Activated CD4-positive, CD25-positive, alpha-beta regulatory T cell treated with anti-CD3 and anti-CD28 coated beads, Interleukin-2, amount 50 U/mL, for 24 hours (primary cell): ENCODE data around the gene ARSJ.

ENCODE experiments used
- ATAC-seq, 2 donors: fragments of 150-1000 bp; cut with Tn5 transposase; one replicate each; pipeline ENCODE4 v1.10.0; 2021; ENCODE audit warnings: mild to moderate bottlenecking in 1 of 2, moderate library complexity in 1 of 2

The ARSJ gene

DNA sequence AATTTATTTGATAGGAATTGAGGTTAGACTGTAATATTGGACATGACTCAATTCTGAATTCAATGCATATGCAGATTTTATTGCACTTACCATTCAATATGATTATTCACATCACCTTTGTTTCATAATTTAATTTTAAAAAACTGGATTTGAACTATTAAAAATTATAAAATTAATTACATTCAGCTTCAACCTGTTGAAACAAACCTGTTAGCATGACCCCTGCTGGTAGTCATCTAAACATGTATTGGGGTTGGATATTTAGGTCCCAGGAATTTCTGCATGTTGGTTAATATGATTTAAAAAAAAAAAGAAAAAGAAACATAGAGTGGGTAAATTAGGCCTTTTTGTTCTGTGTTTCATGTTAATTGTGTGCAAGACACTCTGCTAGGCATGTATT is 85.9 kb downstream of the ARSJ start:
- no peak for ATAC-seq

DNA sequence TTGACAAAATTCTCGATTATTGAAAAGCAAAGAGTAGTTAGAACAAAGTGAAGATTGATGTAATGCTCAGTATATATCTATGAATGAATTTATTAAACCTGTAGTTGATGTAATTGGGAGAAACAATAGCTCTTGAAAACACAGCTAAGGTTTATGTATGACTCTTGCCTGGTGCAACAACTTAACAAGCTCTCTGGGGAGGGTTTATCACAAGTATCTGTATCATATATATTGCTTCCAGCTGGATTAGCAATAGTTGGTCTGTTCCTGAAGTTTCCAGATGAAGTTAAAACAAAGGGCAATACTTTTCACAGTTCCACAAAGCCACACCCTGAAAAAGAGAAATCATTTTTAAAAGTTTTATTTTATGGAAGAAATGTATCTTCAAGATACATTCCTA is 91.4 kb downstream of the ARSJ start:
- ATAC-seq: no peak

DNA sequence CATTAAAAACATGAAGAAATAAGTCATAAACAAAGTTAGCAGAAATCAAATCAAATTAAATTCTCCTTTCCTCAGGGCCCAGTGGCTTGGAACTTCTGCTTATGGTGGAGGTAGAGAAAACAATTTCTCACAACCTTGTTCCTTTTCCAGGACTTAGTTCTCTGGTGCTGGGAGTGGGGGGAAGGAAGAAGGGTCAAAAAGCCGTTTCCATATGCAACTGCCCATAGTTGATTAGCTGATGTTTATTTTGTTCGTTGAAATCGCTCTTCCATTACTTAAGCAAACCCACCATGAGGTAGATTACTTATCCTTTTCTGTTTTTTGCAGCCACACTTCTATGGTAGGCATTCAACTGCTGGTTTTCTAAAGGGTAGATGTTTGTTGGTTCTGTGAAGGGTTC is 94.2 kb downstream of the ARSJ start:
- ATAC-seq: no peak

DNA sequence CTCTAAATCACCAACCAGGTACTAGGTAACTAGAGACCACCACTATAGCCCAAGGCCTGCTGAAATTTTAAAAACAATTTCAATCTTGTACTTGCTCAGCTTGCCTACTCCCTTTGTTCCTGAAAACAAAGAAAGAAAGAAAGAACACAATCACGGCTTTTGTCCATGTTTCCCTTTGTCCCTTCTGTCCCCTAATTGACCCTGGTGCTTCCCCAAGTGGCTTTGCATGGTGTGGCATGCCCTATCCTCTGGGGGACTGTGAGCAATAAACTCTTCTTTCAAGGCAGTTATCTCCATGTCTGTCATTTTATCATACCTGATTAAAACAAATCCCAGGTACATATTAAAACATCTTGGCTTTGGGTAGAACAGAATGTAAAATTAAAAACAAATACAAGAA is 94.8 kb downstream of the ARSJ start:
- no peak for ATAC-seq

DNA sequence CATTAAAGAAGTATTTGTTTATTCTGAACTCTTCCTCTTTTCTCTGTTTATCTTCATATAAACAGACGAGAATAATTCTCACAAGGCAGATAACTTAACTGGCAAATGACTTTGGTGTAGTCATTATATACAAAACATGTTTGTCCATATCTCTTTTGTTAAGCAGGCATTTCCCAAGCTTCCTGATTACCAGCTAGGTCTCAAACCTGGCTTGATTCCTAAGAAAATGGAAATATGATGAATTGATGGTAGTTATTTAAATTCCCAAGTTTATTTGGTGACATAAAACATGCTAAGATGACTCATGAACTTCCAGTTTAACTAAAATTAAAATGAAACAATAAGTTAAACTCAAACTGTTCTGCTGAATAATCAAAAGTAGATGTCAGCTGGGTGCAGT is 96.8 kb downstream of the ARSJ start:
- no peak for ATAC-seq

DNA sequence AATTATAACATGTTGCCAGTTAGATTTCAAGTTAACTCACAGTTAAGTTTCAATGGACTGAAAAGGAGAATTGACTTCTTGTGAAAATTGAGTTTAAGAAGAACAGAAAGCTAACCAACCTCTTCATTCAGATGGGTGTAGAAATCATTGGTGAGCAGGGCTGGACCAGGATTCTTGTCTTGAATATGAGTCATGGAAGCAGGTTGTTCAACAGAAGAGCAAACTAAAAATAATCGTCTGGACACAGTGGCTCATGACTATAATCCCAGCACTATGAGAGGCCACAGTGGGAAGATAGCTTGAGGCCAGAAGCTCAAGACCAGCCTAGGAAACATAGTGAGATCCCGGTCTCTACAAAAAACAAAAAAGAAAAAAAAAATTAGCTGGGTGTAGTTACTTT is 98.2 kb downstream of the ARSJ start:
- no peak for ATAC-seq

DNA sequence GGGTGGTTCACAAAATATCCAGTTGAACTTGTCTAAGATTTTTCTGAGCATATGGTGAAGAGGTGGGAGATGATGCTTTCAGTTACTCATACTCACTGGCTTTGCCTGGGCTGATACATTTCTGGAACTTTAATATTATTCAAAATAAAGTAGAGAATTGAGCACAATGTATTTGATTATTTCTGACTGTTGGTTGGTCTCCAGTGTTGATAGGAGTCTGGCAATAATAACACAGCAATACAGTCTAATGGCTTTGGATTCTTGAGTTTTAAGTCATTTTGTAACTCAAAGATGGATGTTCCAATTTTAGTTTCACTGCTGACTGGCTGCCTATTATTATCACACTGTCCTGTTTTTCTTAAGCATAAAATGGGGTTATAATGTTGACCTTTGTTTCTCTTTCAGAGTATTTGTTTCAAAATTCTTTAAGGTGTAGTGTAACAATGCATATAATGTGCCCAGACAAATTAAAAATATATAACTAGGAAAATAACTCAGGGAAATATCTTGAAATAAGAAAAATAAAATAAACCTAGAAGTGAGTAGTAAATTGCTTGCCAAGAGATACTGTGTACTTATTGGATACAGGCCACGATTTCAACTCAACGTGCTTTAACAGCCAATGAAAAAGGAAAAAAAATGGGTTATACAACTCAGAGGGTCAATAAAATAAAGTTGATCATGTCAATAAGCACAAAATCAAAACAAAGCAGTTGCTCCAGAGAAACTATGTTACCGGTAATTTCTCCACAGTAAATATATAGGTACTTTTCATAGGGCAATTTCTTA is 99.0 kb downstream of the ARSJ start:
- ATAC-seq: no peak

DNA sequence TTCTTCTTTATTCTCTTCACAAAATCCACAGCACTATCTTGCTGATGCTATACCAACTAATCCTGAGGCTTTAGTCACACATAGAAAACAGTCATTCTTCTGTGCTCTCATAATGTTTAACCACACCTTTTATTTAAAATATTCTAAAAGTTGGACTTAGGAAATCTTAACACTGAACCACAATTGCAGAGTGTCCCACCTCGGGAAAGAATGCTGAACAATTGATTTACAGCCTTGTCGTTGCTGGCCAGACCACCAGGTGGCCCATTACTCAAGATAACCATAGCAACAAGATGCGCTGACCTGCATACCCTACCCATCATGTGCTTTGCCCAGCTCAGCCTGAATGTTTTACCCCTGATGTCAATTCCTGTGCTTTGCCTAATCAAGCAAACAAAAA is 100.8 kb downstream of the ARSJ start:
- no peak for ATAC-seq

DNA sequence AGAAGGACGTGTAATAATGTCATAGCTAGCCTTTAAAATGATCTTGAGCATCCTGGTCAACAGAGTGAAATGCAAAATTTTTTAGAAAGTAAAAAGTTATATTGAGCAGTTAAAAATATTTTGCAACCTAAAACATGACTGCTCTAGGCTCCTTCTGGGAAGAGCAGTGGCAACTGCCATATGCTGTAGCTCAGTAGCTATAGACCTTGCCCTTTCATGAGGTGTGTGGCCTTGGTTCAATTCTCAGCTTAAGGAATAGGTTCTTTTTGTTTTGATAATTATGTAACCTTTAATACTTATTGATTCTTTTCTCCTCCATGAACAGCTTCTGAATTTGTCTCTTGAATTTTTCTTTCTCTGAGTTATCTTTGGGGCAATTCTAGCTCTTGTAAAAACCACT is 105.0 kb downstream of the ARSJ start:
- no peak for ATAC-seq

DNA sequence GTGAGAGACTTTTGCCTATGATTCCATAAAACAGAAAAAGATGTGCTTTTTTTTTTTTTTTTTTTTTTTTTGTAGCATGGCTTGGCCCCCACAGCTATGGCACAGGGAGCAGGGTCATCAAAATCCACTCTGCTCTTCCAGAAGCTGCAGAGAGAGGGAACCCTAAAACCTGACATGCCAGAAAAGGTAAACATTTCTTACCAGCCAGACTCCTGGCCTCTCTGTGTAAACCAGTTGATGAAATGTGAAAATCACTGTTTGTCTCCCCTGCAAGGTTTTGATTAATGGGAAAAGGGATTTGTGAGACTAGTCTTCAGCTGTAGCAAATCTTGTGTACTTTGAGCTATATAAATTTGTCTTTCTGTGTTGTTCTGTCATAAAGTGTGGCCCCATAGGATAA is 105.9 kb downstream of the ARSJ start:
- ATAC-seq: no peak

DNA sequence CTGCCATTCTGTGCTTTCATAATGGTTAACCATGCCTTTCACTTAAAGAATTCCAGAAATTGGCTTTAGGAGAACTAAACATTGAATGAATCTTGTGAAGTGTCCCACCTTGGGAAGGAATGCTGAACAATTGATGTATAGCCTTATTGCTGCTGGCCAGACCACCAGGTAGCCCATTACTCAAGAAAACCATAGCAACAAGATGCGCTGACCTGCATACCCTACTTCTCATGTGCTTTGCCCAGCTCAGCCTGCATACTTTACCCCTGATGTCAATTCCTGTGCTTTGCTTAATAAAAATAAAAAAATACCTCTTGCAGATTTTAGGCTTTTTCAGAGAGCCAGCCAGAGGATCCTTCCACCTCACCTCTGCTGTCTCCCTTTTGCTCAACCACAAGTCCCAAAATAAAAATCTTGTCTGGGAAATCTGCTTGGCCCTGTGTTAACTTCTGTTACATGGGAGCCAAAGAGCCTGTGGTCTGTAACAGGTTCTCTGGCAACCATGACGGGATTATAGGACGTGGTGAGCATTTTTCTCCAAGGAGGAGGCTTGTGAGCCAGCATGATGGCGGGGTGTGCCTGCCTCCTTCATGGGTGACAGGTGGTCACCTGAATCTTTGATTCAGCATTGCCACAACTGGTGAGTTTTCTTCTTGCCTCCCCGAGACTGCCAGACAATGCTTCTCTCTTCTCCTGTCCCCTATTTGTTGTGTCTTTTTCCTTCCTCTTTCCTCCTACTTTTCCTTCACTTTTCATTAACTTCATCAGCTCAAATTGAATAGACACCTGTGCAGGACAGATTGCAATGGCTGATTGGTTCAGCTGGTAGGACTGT is 106.8 kb downstream of the ARSJ start:
- no peak for ATAC-seq

DNA sequence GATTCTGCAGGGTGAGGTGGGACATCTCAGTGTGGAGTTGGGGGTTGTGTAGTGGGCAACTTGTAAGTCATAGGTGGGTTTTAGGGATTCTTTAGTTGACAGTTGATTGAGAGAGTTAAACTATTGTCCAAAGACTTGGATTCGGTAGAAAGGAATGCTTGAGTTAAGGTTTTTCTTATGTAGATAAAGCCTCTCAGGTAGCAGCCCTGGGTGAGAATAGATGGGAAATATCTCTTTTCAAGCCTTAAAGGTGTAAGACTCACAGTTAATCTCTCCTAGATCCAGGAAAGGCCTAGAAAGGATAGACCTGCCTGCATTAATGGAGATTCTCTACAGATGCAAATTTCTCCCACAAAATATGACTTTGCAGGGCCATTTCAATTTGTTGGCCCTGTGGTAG is 108.4 kb downstream of the ARSJ start:
- ATAC-seq: no peak

DNA sequence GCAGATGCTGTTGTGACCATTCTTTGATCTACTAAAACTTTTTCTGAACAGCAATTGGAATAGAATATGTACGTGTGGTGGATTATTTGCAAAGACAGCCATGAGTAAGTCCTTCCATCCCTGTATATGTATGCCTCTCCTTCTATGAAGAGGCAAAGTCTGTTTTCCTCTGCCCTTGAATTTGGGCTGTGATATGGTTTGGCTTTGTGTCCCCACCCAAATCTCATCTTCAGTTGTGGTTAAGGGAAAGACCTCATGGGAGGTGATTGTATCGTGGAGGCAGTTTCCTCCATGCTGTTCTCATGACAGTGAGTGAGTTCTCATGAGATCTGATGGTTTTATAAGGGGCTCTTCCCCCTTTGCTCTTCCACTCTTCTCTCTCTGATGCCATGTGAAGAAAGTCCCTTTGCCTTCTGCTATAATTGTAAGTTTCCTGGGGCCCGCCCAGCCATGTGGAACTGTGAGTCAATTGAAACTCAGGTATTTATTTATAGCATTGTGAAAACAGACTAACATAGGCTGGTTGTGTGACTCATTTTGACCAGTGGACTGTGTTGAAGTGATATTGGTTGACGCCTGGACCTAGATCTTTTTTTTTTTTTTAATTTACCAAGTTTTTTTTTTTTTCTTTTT is 109.6 kb downstream of the ARSJ start:
- ATAC-seq: peak; percentile 91

DNA sequence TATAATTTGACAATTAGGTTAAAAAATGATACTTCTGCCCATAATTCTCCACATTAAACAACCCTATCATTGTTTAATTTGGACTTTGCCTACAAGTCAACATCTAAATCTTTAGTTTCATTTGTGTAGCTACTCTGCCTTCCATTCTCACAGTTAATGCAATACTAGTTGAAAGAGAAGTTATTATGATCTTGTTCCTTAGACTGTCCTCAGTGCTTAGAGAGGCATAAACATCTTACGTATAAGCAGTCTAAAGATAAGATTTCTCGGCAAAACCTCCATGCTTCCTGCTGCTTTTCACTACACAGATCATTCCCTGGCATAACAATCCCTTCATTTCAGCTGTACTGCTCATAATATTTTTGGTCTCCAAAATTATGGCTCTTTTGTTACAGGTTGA is 112.8 kb downstream of the ARSJ start:
- ATAC-seq: no peak

DNA sequence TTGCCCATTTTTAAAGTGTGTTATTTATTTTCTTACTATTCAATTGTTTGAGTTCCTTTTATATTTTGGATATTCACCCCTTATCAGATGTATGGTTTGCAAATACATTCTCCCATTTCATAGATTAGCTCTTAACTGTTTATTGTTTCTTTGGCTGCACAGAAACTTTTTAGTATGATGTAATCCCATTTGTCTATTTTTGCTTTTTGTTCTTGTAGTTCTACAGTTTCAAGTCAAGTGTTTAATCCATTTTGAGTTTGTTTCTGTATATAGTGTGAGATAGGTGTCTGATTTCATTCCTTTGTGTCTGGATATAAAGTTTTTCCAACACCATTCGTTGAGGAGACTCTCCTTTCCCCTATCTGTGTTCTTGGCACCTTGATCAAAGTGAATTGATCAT is 120.5 kb downstream of the ARSJ start:
- ATAC-seq: no peak

DNA sequence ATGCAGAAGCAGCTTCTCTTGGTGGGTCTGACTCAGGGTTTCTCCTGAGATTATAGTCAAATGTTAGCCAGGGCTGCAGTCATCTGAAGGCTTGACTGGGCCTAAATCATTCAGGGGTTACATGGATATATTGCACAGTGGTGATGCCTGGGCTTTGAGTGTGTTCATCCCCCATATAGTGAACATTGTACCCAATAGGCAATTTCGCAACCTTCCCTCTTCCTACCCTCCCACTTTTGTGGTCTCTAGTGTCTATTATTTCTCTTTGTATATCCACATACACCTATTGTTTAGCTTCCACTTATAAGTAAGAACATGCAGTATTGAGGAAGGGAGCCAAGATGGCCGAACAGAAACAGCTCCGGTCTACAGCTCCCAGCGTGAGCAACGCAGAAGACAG is 127.6 kb downstream of the ARSJ start:
- no peak for ATAC-seq
